Measurements from ENCODE around the gene OR5AU1.

DNA sequence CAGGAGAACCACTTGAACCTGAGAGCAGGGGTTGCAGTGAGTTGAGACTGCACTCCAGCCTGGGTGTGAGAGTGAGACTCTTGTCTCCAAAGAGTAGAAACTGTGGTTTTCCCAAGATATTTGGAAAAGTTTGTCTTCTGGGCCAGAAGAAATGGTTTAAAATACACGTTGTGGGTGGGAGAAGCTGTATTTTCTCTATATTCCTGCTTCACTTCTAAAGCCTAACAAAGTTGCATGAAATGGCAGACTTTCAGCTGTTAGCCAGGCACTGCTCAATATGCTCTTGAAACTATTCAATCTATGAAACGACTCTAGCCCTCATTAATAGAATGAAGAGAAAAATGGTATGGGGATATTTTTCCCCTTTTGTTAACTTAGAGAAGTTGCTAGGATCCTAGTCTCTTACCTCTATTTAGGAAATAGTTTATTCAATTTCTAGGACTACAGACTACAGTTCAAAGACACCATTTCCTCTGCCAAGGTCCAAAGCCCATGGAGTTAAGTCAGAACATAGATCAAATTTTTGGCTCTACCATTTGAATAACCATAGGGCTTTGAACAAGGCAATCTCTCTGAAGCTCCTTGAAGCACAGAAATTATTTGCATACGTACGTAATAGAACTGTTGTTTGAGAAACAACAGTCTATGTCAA lies 49.3 kb upstream of the OR5AU1 start:
- TF ChIP-seq, protein P1, sequence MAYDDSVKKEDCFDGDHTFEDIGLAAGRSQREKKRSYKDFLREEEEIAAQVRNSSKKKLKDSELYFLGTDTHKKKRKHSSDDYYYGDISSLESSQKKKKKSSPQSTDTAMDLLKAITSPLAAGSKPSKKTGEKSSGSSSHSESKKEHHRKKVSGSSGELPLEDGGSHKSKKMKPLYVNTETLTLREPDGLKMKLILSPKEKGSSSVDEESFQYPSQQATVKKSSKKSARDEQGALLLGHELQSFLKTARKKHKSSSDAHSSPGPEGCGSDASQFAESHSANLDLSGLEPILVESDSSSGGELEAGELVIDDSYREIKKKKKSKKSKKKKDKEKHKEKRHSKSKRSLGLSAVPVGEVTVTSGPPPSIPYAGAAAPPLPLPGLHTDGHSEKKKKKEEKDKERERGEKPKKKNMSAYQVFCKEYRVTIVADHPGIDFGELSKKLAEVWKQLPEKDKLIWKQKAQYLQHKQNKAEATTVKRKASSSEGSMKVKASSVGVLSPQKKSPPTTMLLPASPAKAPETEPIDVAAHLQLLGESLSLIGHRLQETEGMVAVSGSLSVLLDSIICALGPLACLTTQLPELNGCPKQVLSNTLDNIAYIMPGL (CRISPR knock-in tag; IDR thresholded peaks at IDR 0.05; ENCODE audit: borderline replicate concordance): no peak
- TF ChIP-seq POLR2A (IDR thresholded peaks at IDR 0.05; ENCODE audit: low read length) (no peak), ZC3H11A (IDR thresholded peaks at IDR 0.05) (no peak), EP300 (IDR thresholded peaks at IDR 0.05) (no peak), RFX5 (IDR thresholded peaks at IDR 0.05) (no peak), KDM5A (IDR thresholded peaks at IDR 0.05) (no peak), HOXB13 (CRISPR knock-in tag; IDR thresholded peaks at IDR 0.05; ENCODE audit: low read depth) (no peak), SMC3 (IDR thresholded peaks at IDR 0.05) (no peak), CEBPB (IDR thresholded peaks at IDR 0.05) (no peak)
- TF ChIP-seq, protein P2, sequence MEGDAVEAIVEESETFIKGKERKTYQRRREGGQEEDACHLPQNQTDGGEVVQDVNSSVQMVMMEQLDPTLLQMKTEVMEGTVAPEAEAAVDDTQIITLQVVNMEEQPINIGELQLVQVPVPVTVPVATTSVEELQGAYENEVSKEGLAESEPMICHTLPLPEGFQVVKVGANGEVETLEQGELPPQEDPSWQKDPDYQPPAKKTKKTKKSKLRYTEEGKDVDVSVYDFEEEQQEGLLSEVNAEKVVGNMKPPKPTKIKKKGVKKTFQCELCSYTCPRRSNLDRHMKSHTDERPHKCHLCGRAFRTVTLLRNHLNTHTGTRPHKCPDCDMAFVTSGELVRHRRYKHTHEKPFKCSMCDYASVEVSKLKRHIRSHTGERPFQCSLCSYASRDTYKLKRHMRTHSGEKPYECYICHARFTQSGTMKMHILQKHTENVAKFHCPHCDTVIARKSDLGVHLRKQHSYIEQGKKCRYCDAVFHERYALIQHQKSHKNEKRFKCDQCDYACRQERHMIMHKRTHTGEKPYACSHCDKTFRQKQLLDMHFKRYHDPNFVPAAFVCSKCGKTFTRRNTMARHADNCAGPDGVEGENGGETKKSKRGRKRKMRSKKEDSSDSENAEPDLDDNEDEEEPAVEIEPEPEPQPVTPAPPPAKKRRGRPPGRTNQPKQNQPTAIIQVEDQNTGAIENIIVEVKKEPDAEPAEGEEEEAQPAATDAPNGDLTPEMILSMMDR (IDR thresholded peaks at IDR 0.05): no peak
